ENCODE results near the gene PHF20. TPM values are rescaled to one million over a fixed set of nuclear protein-coding genes. Genes with fewer than 3 reads are reported as not detected.
A peak's percentile ranks its signal among the peaks of the same experiment; 100 is the strongest.
"Not testable (repeated sequence)": the region's sequence is repeated elsewhere in the genome, so short reads cannot be mapped to it uniquely, and the experiment has no call there.

PHF20 gene
- total RNA-seq, 1 donor from 2014 or later, result 53.0 TPM

GRCh38 chr20:35954907-35955251 is 183.1 kb downstream of the PHF20 start:
- Mint-ChIP-seq H3K4me3 (peak overlapping the region; percentile 100), H3K27me3 (ENCODE audit: low read depth) (no peaks in the 10 kb centered on the region), H3K9me3 (peaks cover 2% of the 10 kb centered on the region), H3K36me3 (ENCODE audit: low read depth) (peaks cover 3% of the 10 kb centered on the region), H3K27ac (ENCODE audit: unreplicated experiment) (peak overlapping the region; percentile 100), H3K4me1 (peaks cover 21% of the 10 kb centered on the region)
- TF ChIP-seq CTCF (conservative IDR thresholded peaks at IDR 0.05), result no peak
- no peak for DNase-seq (ENCODE audit: low read depth, low spot score)

GRCh38 chr20:35956616-35957015 is 184.8 kb downstream of the PHF20 start:
- Mint-ChIP-seq H3K27me3 (ENCODE audit: low read depth) (peaks cover 4% of the 10 kb centered on the region), H3K9me3 (peaks cover 2% of the 10 kb centered on the region), H3K4me3 (peak overlapping the region; percentile 62), H3K36me3 (ENCODE audit: low read depth) (peaks cover 2% of the 10 kb centered on the region), H3K4me1 (peaks cover 21% of the 10 kb centered on the region), H3K27ac (ENCODE audit: unreplicated experiment) (no peak overlapping the region)
- no peak for TF ChIP-seq CTCF (conservative IDR thresholded peaks at IDR 0.05)
- no peak for DNase-seq (ENCODE audit: low read depth, low spot score)

GRCh38 chr20:35959291-35959690 is 187.5 kb downstream of the PHF20 start:
- not testable (repeated sequence) for H3K9me3 Mint-ChIP-seq; H3K4me3 Mint-ChIP-seq; H3K27me3 Mint-ChIP-seq (ENCODE audit: low read depth); DNase-seq (ENCODE audit: low read depth, low spot score); H3K36me3 Mint-ChIP-seq (ENCODE audit: low read depth); H3K27ac Mint-ChIP-seq (ENCODE audit: unreplicated experiment)
- peaks cover 11% of the 10 kb centered on the region for H3K4me1 Mint-ChIP-seq

- TF ChIP-seq CTCF (conservative IDR thresholded peaks at IDR 0.05), result no peak
- Mint-ChIP-seq H3K27me3 (ENCODE audit: low read depth) (peaks cover 8% of the 10 kb centered on the region), H3K9me3 (peaks cover 2% of the 10 kb centered on the region), H3K4me3 (no peak overlapping the region), H3K36me3 (ENCODE audit: low read depth) (no peaks in the 10 kb centered on the region), H3K27ac (ENCODE audit: unreplicated experiment) (no peak overlapping the region), H3K4me1 (no peaks in the 10 kb centered on the region)
- DNase-seq (ENCODE audit: low read depth, low spot score), result no peak
These were observed 192.1 kb downstream of the PHF20 start for GRCh38 chr20:35963878-35964277.

- no peak for TF ChIP-seq CTCF (conservative IDR thresholded peaks at IDR 0.05)
- DNase-seq (ENCODE audit: low read depth, low spot score), result no peak
- Mint-ChIP-seq H3K27ac (ENCODE audit: unreplicated experiment) (no peak within 1 kb of the TSS), H3K4me3 (no peak within 1 kb of the TSS), H3K27me3 (ENCODE audit: low read depth) (peaks cover 4% of the 10 kb centered on the region), H3K36me3 (ENCODE audit: low read depth) (no peaks in the 10 kb centered on the region), H3K4me1 (no peaks in the 10 kb centered on the region), H3K9me3 (peaks cover 2% of the 10 kb centered on the region)
These were observed 196.3 kb downstream of the PHF20 start, which contains the start of gene CNBD2 for GRCh38 chr20:35967979-35968640. TSS of gene CNBD2 (plus strand) at chr20:35968590. CDS start at chr20:35968763, 173 bp downstream.

- Mint-ChIP-seq H3K36me3 (ENCODE audit: low read depth) (no peaks in the 10 kb centered on the region), H3K27ac (ENCODE audit: unreplicated experiment) (no peak overlapping the region), H3K27me3 (ENCODE audit: low read depth) (peaks cover 4% of the 10 kb centered on the region), H3K4me3 (no peak overlapping the region), H3K9me3 (peaks cover 2% of the 10 kb centered on the region), H3K4me1 (no peaks in the 10 kb centered on the region)
- no peak for TF ChIP-seq CTCF (conservative IDR thresholded peaks at IDR 0.05)
- DNase-seq (ENCODE audit: low read depth, low spot score), result no peak
These were observed 197.1 kb downstream of the PHF20 start for GRCh38 chr20:35968930-35969329.
